Neural cell (in vitro differentiated cells): ENCODE data around the gene IL1RAP. TPM values are rescaled to one million over a fixed set of nuclear protein-coding genes. Genes with fewer than 3 reads are reported as not detected.

Experiments used
- H2AFZ ChIP-seq: fragments of 200-600, 300-800 bp; sonication (generic), shearing (Covaris generic); 2 replicates; pipeline ENCODE4 v1.6.0; 2014; ENCODE audit warnings: low read depth, mild to moderate bottlenecking, antibody characterized with exemption, low read length, moderate library complexity
- H3F3A ChIP-seq: fragments of 200-600 bp; shearing (Covaris generic); 2 replicates; pipeline ENCODE4 v1.6.1; 2016; ENCODE audit warnings: mild to moderate bottlenecking, moderate library complexity, mixed read lengths, antibody characterized with exemption, low read length; ENCODE audit not compliant: insufficient read depth, poor library complexity, severe bottlenecking
- H3K27ac ChIP-seq: fragments of 200-600, 300-800 bp; sonication (generic), shearing (Covaris generic); 2 replicates; pipeline ENCODE4 v1.5.1; 2014; ENCODE audit warnings: mild to moderate bottlenecking, low read length, moderate library complexity
- H3K27me3 ChIP-seq: fragments of 300-800, 200-600 bp; sonication (generic), shearing (Covaris generic); 2 replicates; pipeline ENCODE4 v1.6.0; 2014; ENCODE audit warnings: mild to moderate bottlenecking, low read depth, low read length, moderate library complexity; ENCODE audit not compliant: insufficient read depth
- H3K36me3 ChIP-seq: fragments of 300-800, 200-600 bp; sonication (generic), shearing (Covaris generic); 2 replicates; pipeline ENCODE4 v1.5.1; 2014; ENCODE audit warnings: mild to moderate bottlenecking, antibody characterized with exemption, low read length, moderate library complexity; ENCODE audit not compliant: insufficient read depth
- H3K4me2 ChIP-seq: fragments of 300-800, 200-600 bp; sonication (generic), shearing (Covaris generic); 2 replicates; pipeline ENCODE4 v1.6.0; 2014; ENCODE audit warnings: mild to moderate bottlenecking, low read length
- H3K4me3 ChIP-seq: fragments of 300-800, 200-600 bp; sonication (generic), shearing (Covaris generic); 2 replicates; pipeline ENCODE4 v1.5.1; 2014; ENCODE audit warnings: mild to moderate bottlenecking, low read length, moderate library complexity
- H3K79me2 ChIP-seq: fragments of 200-600 bp; shearing (Covaris generic); replicated peaks from 2 replicates; pipeline ENCODE4 v1.6.0; 2014; ENCODE audit warnings: mild to moderate bottlenecking, low read length, moderate library complexity; ENCODE audit not compliant: insufficient read depth
- H3K9ac ChIP-seq: fragments of 300-800, 200-600 bp; sonication (generic), shearing (Covaris generic); 2 replicates; pipeline ENCODE4 v1.6.1; 2016; ENCODE audit warnings: mild to moderate bottlenecking, low read length, mixed read lengths
- H3K9me2 ChIP-seq: fragments of 200-600 bp; shearing (Covaris generic); 2 replicates; pipeline ENCODE4 v1.6.1; 2016; ENCODE audit warnings: mild to moderate bottlenecking, low read length, mixed read lengths; ENCODE audit not compliant: insufficient read depth
- H3K9me3 ChIP-seq: fragments of 200-600, 300-800 bp; sonication (generic), shearing (Covaris generic); 2 replicates; pipeline ENCODE4 v1.6.1; 2016; ENCODE audit warnings: mild to moderate bottlenecking, mixed run types, low read length, moderate library complexity, mixed read lengths
- H4K20me1 ChIP-seq: fragments of 200-600 bp; shearing (Covaris generic); 2 replicates; pipeline ENCODE4 v1.6.1; 2016; ENCODE audit warnings: mild to moderate bottlenecking, mixed run types; ENCODE audit not compliant: insufficient read depth
- EP300 ChIP-seq: fragments of 450-650 bp; conservative IDR thresholded peaks from 2 replicates; pipeline ENCODE4 v1.6.1; 2014; ENCODE audit warnings: antibody characterized with exemption, mild to moderate bottlenecking, moderate library complexity; ENCODE audit not compliant: poor library complexity, severe bottlenecking
- EZH2 ChIP-seq: fragments of 200-600, 300-800 bp; shearing (Covaris generic), sonication (generic); IDR thresholded peaks from 2 replicates; pipeline ENCODE4 v1.6.1; 2014; ENCODE audit warnings: antibody characterized with exemption, low read length, borderline replicate concordance, mild to moderate bottlenecking; ENCODE audit not compliant: insufficient read depth, poor library complexity, severe bottlenecking
- MXI1 ChIP-seq: fragments of 450-650 bp; conservative IDR thresholded peaks from 2 replicates; pipeline ENCODE4 v1.6.1; 2014; ENCODE audit warnings: antibody characterized with exemption, mild to moderate bottlenecking; ENCODE audit not compliant: poor library complexity, severe bottlenecking
- POLR2AphosphoS5 ChIP-seq: IDR thresholded peaks from 2 replicates; pipeline ENCODE4 v1.6.1; 2012
- RAD21 ChIP-seq: fragments of 450-650 bp; conservative IDR thresholded peaks from 2 replicates; pipeline ENCODE4 v1.6.1; 2014; ENCODE audit warnings: antibody characterized with exemption, mild to moderate bottlenecking, moderate library complexity
- SMC3 ChIP-seq: fragments of 450-650 bp; conservative IDR thresholded peaks from 2 replicates; pipeline ENCODE4 v1.6.1; 2014; ENCODE audit warnings: antibody characterized with exemption, mild to moderate bottlenecking, moderate library complexity; ENCODE audit not compliant: poor library complexity
- TAF1 ChIP-seq: IDR thresholded peaks from 2 replicates; pipeline ENCODE4 v1.6.1; 2012; ENCODE audit warnings: low read depth
- polyA plus RNA-seq: library from polyadenylated mRNA; depleted of rRNA; stranded (reverse); fragments of >200 nt; gene quantifications from 2 replicates; pipeline ENCODE4 v1.2.3, GENCODE V29; 2014
- TF ChIP-seq, protein P1 (sequence below): IDR thresholded peaks from 2 replicates; pipeline ENCODE4 v1.6.1; 2012; ENCODE audit warnings: borderline replicate concordance
- TF ChIP-seq, protein P2 (sequence below): fragments of 450-650 bp; IDR thresholded peaks from 2 replicates; pipeline ENCODE4 v1.5.1; 2014; ENCODE audit warnings: antibody characterized with exemption, mild to moderate bottlenecking, moderate library complexity; ENCODE audit not compliant: poor library complexity, severe bottlenecking

IL1RAP gene
- polyA plus RNA-seq, 1 donor from 2014 or later = 24.6 TPM

DNA sequence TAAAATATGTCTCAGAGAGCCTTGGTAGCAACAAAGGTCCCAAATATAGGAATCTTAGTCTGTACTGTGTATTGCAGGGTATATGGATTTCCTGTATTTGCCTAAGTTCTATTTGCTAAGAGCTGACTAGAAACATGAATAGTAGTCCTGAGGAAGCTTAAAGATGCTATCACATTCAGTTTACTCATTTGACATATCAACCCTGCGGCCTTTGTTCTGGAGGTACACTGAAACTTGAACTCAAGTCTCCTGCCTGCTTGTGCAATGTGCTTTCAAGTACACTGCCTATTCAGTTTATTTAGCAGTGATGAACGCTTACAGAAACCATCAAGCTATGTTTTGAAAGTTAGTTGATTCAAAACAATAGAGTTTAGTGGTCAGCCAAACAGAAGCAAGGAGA is 21.1 kb downstream of the IL1RAP start:
- Histone ChIP-seq H3F3A (no peaks in the 10 kb centered on the region), H3K27me3 (no peaks in the 10 kb centered on the region), H2AFZ (no peak overlapping the region), H3K9me3 (no peaks in the 10 kb centered on the region), H3K79me2 (no peaks in the 10 kb centered on the region), H3K9ac (no peak overlapping the region), H3K9me2 (no peaks in the 10 kb centered on the region), H3K36me3 (no peaks in the 10 kb centered on the region), H4K20me1 (no peaks in the 10 kb centered on the region), H3K27ac (no peak overlapping the region), H3K4me2 (no peak overlapping the region), H3K4me3 (no peak overlapping the region)
- TF ChIP-seq MXI1 (no peak), RAD21 (no peak)
- TF ChIP-seq, protein P1, sequence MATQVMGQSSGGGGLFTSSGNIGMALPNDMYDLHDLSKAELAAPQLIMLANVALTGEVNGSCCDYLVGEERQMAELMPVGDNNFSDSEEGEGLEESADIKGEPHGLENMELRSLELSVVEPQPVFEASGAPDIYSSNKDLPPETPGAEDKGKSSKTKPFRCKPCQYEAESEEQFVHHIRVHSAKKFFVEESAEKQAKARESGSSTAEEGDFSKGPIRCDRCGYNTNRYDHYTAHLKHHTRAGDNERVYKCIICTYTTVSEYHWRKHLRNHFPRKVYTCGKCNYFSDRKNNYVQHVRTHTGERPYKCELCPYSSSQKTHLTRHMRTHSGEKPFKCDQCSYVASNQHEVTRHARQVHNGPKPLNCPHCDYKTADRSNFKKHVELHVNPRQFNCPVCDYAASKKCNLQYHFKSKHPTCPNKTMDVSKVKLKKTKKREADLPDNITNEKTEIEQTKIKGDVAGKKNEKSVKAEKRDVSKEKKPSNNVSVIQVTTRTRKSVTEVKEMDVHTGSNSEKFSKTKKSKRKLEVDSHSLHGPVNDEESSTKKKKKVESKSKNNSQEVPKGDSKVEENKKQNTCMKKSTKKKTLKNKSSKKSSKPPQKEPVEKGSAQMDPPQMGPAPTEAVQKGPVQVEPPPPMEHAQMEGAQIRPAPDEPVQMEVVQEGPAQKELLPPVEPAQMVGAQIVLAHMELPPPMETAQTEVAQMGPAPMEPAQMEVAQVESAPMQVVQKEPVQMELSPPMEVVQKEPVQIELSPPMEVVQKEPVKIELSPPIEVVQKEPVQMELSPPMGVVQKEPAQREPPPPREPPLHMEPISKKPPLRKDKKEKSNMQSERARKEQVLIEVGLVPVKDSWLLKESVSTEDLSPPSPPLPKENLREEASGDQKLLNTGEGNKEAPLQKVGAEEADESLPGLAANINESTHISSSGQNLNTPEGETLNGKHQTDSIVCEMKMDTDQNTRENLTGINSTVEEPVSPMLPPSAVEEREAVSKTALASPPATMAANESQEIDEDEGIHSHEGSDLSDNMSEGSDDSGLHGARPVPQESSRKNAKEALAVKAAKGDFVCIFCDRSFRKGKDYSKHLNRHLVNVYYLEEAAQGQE = no peak

DNA sequence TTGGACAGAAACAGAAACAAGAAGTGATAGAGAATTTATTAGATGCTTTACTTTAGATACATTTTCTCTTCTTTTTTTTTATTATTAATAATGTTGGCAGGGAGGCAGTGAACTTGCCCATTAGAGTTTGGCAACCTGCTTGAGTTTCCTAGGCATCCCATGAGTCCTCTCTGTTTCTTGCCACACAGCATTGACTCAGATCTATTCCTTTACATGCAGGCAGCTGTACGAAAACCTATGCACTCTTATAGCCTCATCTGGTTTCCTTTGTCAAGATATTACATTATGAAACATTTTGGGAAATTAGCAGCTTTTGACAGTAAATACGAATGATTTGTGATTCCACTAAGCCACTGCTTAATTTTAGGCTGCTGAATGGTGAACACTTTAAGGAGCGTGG is 23.3 kb downstream of the IL1RAP start:
- Histone ChIP-seq H3K4me3 (no peak overlapping the region), H3K9me3 (no peaks in the 10 kb centered on the region), H3K36me3 (no peaks in the 10 kb centered on the region), H3K9me2 (no peaks in the 10 kb centered on the region), H3K27me3 (no peaks in the 10 kb centered on the region), H3K79me2 (no peaks in the 10 kb centered on the region), H3F3A (no peaks in the 10 kb centered on the region), H3K27ac (no peak overlapping the region), H3K4me2 (no peak overlapping the region), H4K20me1 (no peaks in the 10 kb centered on the region), H2AFZ (no peak overlapping the region), H3K9ac (no peak overlapping the region)
- TF ChIP-seq, protein P1 = no peak
- TF ChIP-seq EP300 = no peak
- no peak for TF ChIP-seq SMC3
- TF ChIP-seq MXI1 = no peak
- TF ChIP-seq POLR2AphosphoS5 = no peak
- TF ChIP-seq EZH2 = no peak
- TF ChIP-seq RAD21 = no peak
- TF ChIP-seq, protein P2, sequence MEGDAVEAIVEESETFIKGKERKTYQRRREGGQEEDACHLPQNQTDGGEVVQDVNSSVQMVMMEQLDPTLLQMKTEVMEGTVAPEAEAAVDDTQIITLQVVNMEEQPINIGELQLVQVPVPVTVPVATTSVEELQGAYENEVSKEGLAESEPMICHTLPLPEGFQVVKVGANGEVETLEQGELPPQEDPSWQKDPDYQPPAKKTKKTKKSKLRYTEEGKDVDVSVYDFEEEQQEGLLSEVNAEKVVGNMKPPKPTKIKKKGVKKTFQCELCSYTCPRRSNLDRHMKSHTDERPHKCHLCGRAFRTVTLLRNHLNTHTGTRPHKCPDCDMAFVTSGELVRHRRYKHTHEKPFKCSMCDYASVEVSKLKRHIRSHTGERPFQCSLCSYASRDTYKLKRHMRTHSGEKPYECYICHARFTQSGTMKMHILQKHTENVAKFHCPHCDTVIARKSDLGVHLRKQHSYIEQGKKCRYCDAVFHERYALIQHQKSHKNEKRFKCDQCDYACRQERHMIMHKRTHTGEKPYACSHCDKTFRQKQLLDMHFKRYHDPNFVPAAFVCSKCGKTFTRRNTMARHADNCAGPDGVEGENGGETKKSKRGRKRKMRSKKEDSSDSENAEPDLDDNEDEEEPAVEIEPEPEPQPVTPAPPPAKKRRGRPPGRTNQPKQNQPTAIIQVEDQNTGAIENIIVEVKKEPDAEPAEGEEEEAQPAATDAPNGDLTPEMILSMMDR = no peak
- no peak for TF ChIP-seq TAF1
